Measurements from ENCODE around the gene ATF7IP2. TPM values are rescaled to one million over a fixed set of nuclear protein-coding genes. Genes with fewer than 3 reads are reported as not detected.

The ATF7IP2 gene
- total RNA-seq, 1 donor from 2014 or later, result 4.2 TPM

DNA sequence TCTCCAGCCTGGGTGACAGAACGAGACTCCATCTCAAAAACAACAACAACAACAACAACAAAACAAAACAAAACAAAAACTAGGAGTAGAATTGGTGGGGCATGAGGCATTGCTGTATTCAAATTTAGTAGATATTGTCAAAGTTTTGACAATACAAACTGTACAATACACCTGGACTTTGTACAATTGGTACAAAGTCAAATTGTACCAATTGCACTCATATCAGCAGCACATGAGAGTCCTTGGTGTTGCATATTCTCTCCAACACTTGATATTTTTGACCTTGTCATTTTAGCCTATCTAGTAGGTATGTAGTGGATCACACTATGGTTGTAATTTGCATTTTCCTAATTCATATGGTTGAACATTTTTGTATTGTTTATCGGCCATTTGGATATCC lies 14.3 kb upstream of the ATF7IP2 start:
- FAIRE-seq (no peak), DNase-seq (ENCODE audit: low read depth) (no peak)
- no peak for TF ChIP-seq CTCF (IDR thresholded peaks at IDR 0.05; ENCODE audit: insufficient read depth, low read length, severe bottlenecking)
- no peak overlapping the region for H3K4me3 ChIP-seq (ENCODE audit: low read depth, low read length)
- H3K36me3 ChIP-seq (ENCODE audit: control insufficient read depth, insufficient read depth, low read length), result no peaks in the 10 kb centered on the region
- no peaks in the 10 kb centered on the region for H3K27me3 ChIP-seq (ENCODE audit: control insufficient read depth, insufficient read depth, low read length)

- Histone ChIP-seq H3K4me3 (ENCODE audit: low read depth, low read length) (no peak overlapping the region), H3K36me3 (ENCODE audit: control insufficient read depth, insufficient read depth, low read length) (no peaks in the 10 kb centered on the region), H3K27me3 (ENCODE audit: control insufficient read depth, insufficient read depth, low read length) (no peaks in the 10 kb centered on the region)
- DNase-seq (ENCODE audit: low read depth) (no peak), FAIRE-seq (no peak)
- TF ChIP-seq CTCF (IDR thresholded peaks at IDR 0.05; ENCODE audit: insufficient read depth, low read length, severe bottlenecking), result no peak
These were observed 12.3 kb upstream of the ATF7IP2 start for GRCh38 chr16:10373556-10373955.

DNA sequence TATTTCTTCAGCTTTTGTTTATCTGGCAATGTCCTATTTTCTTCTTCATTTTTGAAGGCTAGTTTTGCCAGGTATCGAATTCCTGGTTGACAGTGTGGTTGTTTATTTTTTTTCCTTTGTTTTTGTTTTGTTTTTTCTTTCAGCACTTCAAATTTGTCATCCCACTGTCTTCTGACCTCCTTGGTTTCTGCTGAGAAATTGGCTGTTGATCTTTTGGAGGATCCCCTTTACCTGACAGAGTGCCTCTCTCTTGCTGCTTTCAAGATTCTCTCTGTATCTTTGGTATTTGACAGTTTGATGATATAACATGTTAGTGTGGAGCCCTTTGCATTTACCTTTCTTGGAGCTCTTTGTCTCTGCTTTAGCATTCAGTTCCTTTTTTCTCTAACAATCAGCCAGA lies 9.6 kb upstream of the ATF7IP2 start:
- no peak for TF ChIP-seq CTCF (IDR thresholded peaks at IDR 0.05; ENCODE audit: insufficient read depth, low read length, severe bottlenecking)
- DNase-seq (ENCODE audit: low read depth) (no peak), FAIRE-seq (no peak)
- Histone ChIP-seq H3K27me3 (ENCODE audit: control insufficient read depth, insufficient read depth, low read length) (no peaks in the 10 kb centered on the region), H3K4me3 (ENCODE audit: low read depth, low read length) (no peak overlapping the region), H3K36me3 (ENCODE audit: control insufficient read depth, insufficient read depth, low read length) (no peaks in the 10 kb centered on the region)

GRCh38 chr16:10383626-10384025 lies 2.2 kb upstream of the ATF7IP2 start:
- H3K36me3 ChIP-seq (ENCODE audit: control insufficient read depth, insufficient read depth, low read length), result no peaks in the 10 kb centered on the region
- TF ChIP-seq CTCF (IDR thresholded peaks at IDR 0.05; ENCODE audit: insufficient read depth, low read length, severe bottlenecking), result no peak
- H3K27me3 ChIP-seq (ENCODE audit: control insufficient read depth, insufficient read depth, low read length), result no peaks in the 10 kb centered on the region
- DNase-seq (ENCODE audit: low read depth) (no peak), FAIRE-seq (no peak)
- H3K4me3 ChIP-seq (ENCODE audit: low read depth, low read length), result no peak overlapping the region

GRCh38 chr16:10386517-10387100 lies 748 bp downstream of the ATF7IP2 start:
- no peak for TF ChIP-seq CTCF (IDR thresholded peaks at IDR 0.05; ENCODE audit: insufficient read depth, low read length, severe bottlenecking)
- DNase-seq (ENCODE audit: low read depth) (no peak), FAIRE-seq (no peak)
- Histone ChIP-seq H3K4me3 (ENCODE audit: low read depth, low read length) (peak overlapping the region; percentile 48), H3K27me3 (ENCODE audit: control insufficient read depth, insufficient read depth, low read length) (no peaks in the 10 kb centered on the region), H3K36me3 (ENCODE audit: control insufficient read depth, insufficient read depth, low read length) (no peaks in the 10 kb centered on the region)

GRCh38 chr16:10387188-10387617 lies 1.3 kb downstream of the ATF7IP2 start:
- Histone ChIP-seq H3K4me3 (ENCODE audit: low read depth, low read length) (no peak overlapping the region), H3K27me3 (ENCODE audit: control insufficient read depth, insufficient read depth, low read length) (no peaks in the 10 kb centered on the region), H3K36me3 (ENCODE audit: control insufficient read depth, insufficient read depth, low read length) (no peaks in the 10 kb centered on the region)
- no peak for TF ChIP-seq CTCF (IDR thresholded peaks at IDR 0.05; ENCODE audit: insufficient read depth, low read length, severe bottlenecking)
- FAIRE-seq (no peak), DNase-seq (ENCODE audit: low read depth) (no peak)
